ENCODE results near the gene MBD1.

- TF ChIP-seq SAP130 (CRISPR knock-in tag; IDR thresholded peaks at IDR 0.05; ENCODE audit: low read depth) = no peak
- TF ChIP-seq REST (IDR thresholded peaks at IDR 0.05; ENCODE audit: borderline replicate concordance in 1 of 2, low read depth in 1 of 2, low read length in 2 of 2) = no peak
These were observed 5.2 kb upstream of the MBD1 start for GRCh38 chr18:50286391-50287027.

Measured in HepG2 (cell line).